ENCODE measurements around the gene KCNJ3. TPM values are rescaled to one million over a fixed set of nuclear protein-coding genes. Genes with fewer than 3 reads are reported as not detected.

Gene KCNJ3
- total RNA-seq, 1 experiment from 2014 or later = 0.11 TPM

DNA sequence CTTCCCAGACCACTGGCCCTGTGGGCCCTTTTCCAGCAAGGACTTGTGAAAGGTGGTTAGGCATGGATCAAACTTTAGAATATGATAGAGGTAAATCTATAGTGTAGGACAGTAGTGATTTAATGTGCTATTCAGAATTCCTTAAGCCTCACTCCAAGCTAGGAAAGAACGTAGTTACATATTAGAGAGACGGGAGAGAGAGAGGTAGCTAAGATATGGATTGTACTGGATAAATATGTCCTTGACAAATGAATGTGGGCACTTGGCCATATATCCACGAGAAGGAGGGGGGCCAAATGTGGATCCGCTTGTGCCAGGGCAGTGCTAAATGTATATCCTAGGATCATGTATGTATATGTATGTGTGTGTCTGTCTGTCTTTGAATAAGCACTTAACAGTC, 6.5 kb downstream of the KCNJ3 start:
- H3K23ac ChIP-seq (ENCODE audit: insufficient read length, low read depth, low read length) = no peak overlapping the region
- H3K4me2 ChIP-seq (ENCODE audit: insufficient read depth, insufficient read length, low read length) = no peak overlapping the region
- H3K9me3 ChIP-seq (ENCODE audit: control insufficient read depth, low read depth, low read length) = no peaks in the 10 kb centered on the region
- no peaks in the 10 kb centered on the region for H3K27me3 ChIP-seq (ENCODE audit: insufficient read depth, low read length)
- H3K18ac ChIP-seq (ENCODE audit: insufficient read length, low read depth, low read length) = no peak overlapping the region
- TF ChIP-seq, protein P1, sequence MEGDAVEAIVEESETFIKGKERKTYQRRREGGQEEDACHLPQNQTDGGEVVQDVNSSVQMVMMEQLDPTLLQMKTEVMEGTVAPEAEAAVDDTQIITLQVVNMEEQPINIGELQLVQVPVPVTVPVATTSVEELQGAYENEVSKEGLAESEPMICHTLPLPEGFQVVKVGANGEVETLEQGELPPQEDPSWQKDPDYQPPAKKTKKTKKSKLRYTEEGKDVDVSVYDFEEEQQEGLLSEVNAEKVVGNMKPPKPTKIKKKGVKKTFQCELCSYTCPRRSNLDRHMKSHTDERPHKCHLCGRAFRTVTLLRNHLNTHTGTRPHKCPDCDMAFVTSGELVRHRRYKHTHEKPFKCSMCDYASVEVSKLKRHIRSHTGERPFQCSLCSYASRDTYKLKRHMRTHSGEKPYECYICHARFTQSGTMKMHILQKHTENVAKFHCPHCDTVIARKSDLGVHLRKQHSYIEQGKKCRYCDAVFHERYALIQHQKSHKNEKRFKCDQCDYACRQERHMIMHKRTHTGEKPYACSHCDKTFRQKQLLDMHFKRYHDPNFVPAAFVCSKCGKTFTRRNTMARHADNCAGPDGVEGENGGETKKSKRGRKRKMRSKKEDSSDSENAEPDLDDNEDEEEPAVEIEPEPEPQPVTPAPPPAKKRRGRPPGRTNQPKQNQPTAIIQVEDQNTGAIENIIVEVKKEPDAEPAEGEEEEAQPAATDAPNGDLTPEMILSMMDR (conservative IDR thresholded peaks at IDR 0.05) = no peak
- H3K79me2 ChIP-seq (ENCODE audit: insufficient read depth, low read length) = no peaks in the 10 kb centered on the region
- no peak overlapping the region for H4K5ac ChIP-seq (ENCODE audit: insufficient read length, low read depth, low read length)
- no peak overlapping the region for H3T11ph ChIP-seq (ENCODE audit: low read length)
- no peak overlapping the region for H2BK20ac ChIP-seq (ENCODE audit: low read depth, low read length, poor library complexity, severe bottlenecking)
- Mint-ChIP-seq H3K4me3 (no peak overlapping the region), H3K4me1 (no peaks in the 10 kb centered on the region), H3K27ac (no peak overlapping the region; a peak in 1 of 7 replicates), H3K27me3 (ENCODE audit: low read depth) (peaks cover 7% of the 10 kb centered on the region), H3K36me3 (ENCODE audit: insufficient read depth in 1 of 3, low read depth in 3 of 3) (no peaks in the 10 kb centered on the region), H3K9me3 (no peaks in the 10 kb centered on the region)
- no peak overlapping the region for H2BK5ac ChIP-seq (ENCODE audit: insufficient read length, low read length)
- H3K27ac ChIP-seq (ENCODE audit: insufficient read length, low read depth, low read length) = no peak overlapping the region
- DNase-seq = no peak
- H3K23me2 ChIP-seq (ENCODE audit: insufficient read length, low read depth, low read length, poor library complexity, severe bottlenecking) = no peaks in the 10 kb centered on the region
- H4K20me1 ChIP-seq (ENCODE audit: control insufficient read depth, insufficient read depth, insufficient read length) = no peaks in the 10 kb centered on the region
- no CpG with 5 or more reads among the region's 4 CpGs for WGBS (ENCODE audit: extremely low coverage, insufficient read length, low lambda C conversion rate)
- H3K14ac ChIP-seq (ENCODE audit: insufficient read depth, low read length) = no peak overlapping the region
- H4K91ac ChIP-seq (ENCODE audit: insufficient read length, low read depth, low read length) = no peak overlapping the region
- H2BK120ac ChIP-seq (ENCODE audit: low read depth, low read length, poor library complexity, severe bottlenecking) = no peak overlapping the region
- H2BK15ac ChIP-seq (ENCODE audit: low read depth, low read length) = no peak overlapping the region
- no peak overlapping the region for H2AFZ ChIP-seq (ENCODE audit: low read length)
- no peak overlapping the region for H2AK5ac ChIP-seq (ENCODE audit: insufficient read length, low read length)
- H4K8ac ChIP-seq (replicated peaks; ENCODE audit: insufficient read length, low read depth, low read length) = no peak overlapping the region
- H2BK12ac ChIP-seq (ENCODE audit: insufficient read length, low read depth, low read length) = no peak overlapping the region
- H3K4ac ChIP-seq (ENCODE audit: low read depth, low read length) = no peak overlapping the region
- no peak overlapping the region for H3K56ac ChIP-seq (ENCODE audit: insufficient read length, low read depth, low read length)
- H3K9ac ChIP-seq (ENCODE audit: extremely low read depth, insufficient read length, low read length) = no peak overlapping the region
- H3K4me1 ChIP-seq (ENCODE audit: insufficient read depth, low read length) = no peaks in the 10 kb centered on the region
- H3K79me1 ChIP-seq (ENCODE audit: insufficient read depth, low read depth, low read length, poor library complexity, severe bottlenecking) = no peaks in the 10 kb centered on the region
